ENCODE data around the gene GLIPR1.

GRCh38 chr12:75503459-75503858 is 22.9 kb downstream of the GLIPR1 start:
- TF ChIP-seq, protein P1, sequence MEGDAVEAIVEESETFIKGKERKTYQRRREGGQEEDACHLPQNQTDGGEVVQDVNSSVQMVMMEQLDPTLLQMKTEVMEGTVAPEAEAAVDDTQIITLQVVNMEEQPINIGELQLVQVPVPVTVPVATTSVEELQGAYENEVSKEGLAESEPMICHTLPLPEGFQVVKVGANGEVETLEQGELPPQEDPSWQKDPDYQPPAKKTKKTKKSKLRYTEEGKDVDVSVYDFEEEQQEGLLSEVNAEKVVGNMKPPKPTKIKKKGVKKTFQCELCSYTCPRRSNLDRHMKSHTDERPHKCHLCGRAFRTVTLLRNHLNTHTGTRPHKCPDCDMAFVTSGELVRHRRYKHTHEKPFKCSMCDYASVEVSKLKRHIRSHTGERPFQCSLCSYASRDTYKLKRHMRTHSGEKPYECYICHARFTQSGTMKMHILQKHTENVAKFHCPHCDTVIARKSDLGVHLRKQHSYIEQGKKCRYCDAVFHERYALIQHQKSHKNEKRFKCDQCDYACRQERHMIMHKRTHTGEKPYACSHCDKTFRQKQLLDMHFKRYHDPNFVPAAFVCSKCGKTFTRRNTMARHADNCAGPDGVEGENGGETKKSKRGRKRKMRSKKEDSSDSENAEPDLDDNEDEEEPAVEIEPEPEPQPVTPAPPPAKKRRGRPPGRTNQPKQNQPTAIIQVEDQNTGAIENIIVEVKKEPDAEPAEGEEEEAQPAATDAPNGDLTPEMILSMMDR (IDR thresholded peaks at IDR 0.05; ENCODE audit: extremely low read depth in 1 of 2, insufficient read depth in 1 of 2, low read depth in 1 of 2, low read length in 2 of 2), result no peak
- TF ChIP-seq POLR2A (IDR thresholded peaks at IDR 0.05; ENCODE audit: low read depth, low read length) (no peak), JUN (IDR thresholded peaks at IDR 0.05; ENCODE audit: borderline replicate concordance, insufficient read depth, insufficient read length, low read depth) (no peak), POLR2AphosphoS5 (IDR thresholded peaks at IDR 0.05; ENCODE audit: insufficient read depth, low read depth, low read length) (no peak), EZH2 (IDR thresholded peaks at IDR 0.05; ENCODE audit: borderline replicate concordance, low read depth, low read length, severe bottlenecking) (no peak), FOS (IDR thresholded peaks at IDR 0.05; ENCODE audit: borderline replicate concordance, insufficient read depth, low read length) (no peak), GATA2 (IDR thresholded peaks at IDR 0.05; ENCODE audit: insufficient read depth, insufficient read length, low read depth, low read length) (no peak)
- TF ChIP-seq, protein P2, sequence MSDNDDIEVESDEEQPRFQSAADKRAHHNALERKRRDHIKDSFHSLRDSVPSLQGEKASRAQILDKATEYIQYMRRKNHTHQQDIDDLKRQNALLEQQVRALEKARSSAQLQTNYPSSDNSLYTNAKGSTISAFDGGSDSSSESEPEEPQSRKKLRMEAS (IDR thresholded peaks at IDR 0.05; ENCODE audit: insufficient read depth, insufficient read length), result no peak
